ENCODE data around the gene CSMD2. TPM values are rescaled to one million over a fixed set of nuclear protein-coding genes. Genes with fewer than 3 reads are reported as not detected.

CSMD2 gene
- total RNA-seq, 1 experiment from 2014 or later: 13.2 TPM

DNA sequence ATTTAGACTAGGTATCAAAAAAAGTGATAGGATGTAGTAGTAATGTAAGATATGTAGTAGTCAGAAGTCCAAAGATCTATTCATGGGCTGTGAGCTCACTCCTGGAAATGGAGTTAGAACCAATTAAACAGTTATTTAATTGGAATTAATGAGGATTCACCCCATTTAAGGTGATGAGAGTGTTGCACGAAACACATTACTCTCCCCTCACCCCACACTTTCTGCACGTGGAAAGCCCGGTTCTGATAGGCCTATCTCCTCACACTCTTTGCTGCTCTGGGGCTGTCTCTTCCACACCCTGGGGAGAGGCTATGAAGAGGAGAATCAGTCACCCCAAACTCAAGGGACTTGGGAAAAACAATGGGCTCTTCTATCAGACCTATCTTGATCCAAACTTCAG lies 174.7 kb downstream of the CSMD2 start:
- POLR2A ChIA-PET: no interaction called here
- Mint-ChIP-seq H3K36me3 (no peaks in the 10 kb centered on the region), H3K27ac (no peak overlapping the region), H3K27me3 (ENCODE audit: low read depth) (no peaks in the 10 kb centered on the region), H3K4me1 (0 out of 2 replicates have a peak, but pooled peaks cover 4% of the 10 kb centered on the region), H3K9me3 (no peaks in the 10 kb centered on the region), H3K4me3 (no peak overlapping the region)
- ATAC-seq (no peak), DNase-seq (ENCODE audit: low spot score) (no peak)
- TF ChIP-seq TCF7 (CRISPR knock-in tag; IDR thresholded peaks at IDR 0.05; ENCODE audit: low read depth) (no peak), FOXJ3 (CRISPR knock-in tag; IDR thresholded peaks at IDR 0.05; ENCODE audit: borderline replicate concordance) (no peak), SOX15 (CRISPR knock-in tag; IDR thresholded peaks at IDR 0.05) (no peak), SMAD4 (CRISPR knock-in tag; IDR thresholded peaks at IDR 0.05) (no peak), MXD4 (CRISPR knock-in tag; IDR thresholded peaks at IDR 0.05; ENCODE audit: borderline replicate concordance) (no peak), ZNF416 (CRISPR knock-in tag; IDR thresholded peaks at IDR 0.05) (no peak), ATF1 (CRISPR knock-in tag; IDR thresholded peaks at IDR 0.05) (no peak), FOXK1 (CRISPR knock-in tag; IDR thresholded peaks at IDR 0.05) (no peak), KAT7 (CRISPR knock-in tag; IDR thresholded peaks at IDR 0.05; ENCODE audit: borderline replicate concordance) (no peak), JAZF1 (CRISPR knock-in tag; IDR thresholded peaks at IDR 0.05) (no peak), GRHL2 (CRISPR knock-in tag; IDR thresholded peaks at IDR 0.05; ENCODE audit: insufficient replicate concordance, severe bottlenecking) (no peak)
- TF ChIP-seq, protein P1, sequence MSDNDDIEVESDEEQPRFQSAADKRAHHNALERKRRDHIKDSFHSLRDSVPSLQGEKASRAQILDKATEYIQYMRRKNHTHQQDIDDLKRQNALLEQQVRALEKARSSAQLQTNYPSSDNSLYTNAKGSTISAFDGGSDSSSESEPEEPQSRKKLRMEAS (CRISPR knock-in tag; IDR thresholded peaks at IDR 0.05): no peak
- TF ChIP-seq, protein P2, sequence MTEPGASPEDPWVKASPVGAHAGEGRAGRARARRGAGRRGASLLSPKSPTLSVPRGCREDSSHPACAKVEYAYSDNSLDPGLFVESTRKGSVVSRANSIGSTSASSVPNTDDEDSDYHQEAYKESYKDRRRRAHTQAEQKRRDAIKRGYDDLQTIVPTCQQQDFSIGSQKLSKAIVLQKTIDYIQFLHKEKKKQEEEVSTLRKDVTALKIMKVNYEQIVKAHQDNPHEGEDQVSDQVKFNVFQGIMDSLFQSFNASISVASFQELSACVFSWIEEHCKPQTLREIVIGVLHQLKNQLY (CRISPR knock-in tag; IDR thresholded peaks at IDR 0.05): no peak
- TF ChIP-seq, protein P3, sequence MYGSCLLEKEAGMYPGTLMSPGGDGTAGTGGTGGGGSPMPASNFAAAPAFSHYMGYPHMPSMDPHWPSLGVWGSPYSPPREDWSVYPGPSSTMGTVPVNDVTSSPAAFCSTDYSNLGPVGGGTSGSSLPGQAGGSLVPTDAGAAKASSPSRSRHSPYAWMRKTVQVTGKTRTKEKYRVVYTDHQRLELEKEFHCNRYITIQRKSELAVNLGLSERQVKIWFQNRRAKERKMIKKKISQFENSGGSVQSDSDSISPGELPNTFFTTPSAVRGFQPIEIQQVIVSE (CRISPR knock-in tag; IDR thresholded peaks at IDR 0.05; ENCODE audit: borderline replicate concordance): no peak
- TF ChIP-seq, protein P4, sequence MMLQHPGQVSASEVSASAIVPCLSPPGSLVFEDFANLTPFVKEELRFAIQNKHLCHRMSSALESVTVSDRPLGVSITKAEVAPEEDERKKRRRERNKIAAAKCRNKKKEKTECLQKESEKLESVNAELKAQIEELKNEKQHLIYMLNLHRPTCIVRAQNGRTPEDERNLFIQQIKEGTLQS (CRISPR knock-in tag; conservative IDR thresholded peaks at IDR 0.05): no peak
- CTCF ChIA-PET: interaction anchor here (0.7 to 1.0 kb wide), 2 partner anchors 23 to 103 kb away, joined by 3 read pairs; no protein-coding TSS in a partner anchor

DNA sequence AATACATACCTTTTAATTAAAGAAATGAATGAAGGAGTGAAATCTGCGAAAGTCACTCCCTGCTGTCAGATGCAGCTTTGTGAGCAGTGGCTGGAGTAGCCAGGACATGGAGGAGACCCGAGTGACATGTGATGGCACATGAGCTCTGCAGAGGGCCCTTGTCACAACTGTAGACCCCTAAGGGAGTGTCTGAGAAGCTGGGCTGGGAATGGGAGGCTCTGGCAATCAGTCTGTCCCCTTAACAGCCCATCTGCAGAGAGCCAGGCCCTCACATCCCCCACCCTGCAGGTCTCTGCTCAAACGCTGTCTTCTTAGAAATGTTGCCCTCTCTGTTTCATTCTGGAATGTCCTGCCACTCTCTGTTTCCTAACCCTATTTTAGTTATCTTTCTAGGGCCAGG lies 176.9 kb downstream of the CSMD2 start:
- Mint-ChIP-seq H3K4me1 (0 out of 2 replicates have a peak, but pooled peaks cover 5% of the 10 kb centered on the region), H3K36me3 (no peaks in the 10 kb centered on the region), H3K9me3 (no peaks in the 10 kb centered on the region), H3K4me3 (no peak overlapping the region), H3K27ac (no peak overlapping the region), H3K27me3 (ENCODE audit: low read depth) (no peaks in the 10 kb centered on the region)
- TF ChIP-seq, protein P5, sequence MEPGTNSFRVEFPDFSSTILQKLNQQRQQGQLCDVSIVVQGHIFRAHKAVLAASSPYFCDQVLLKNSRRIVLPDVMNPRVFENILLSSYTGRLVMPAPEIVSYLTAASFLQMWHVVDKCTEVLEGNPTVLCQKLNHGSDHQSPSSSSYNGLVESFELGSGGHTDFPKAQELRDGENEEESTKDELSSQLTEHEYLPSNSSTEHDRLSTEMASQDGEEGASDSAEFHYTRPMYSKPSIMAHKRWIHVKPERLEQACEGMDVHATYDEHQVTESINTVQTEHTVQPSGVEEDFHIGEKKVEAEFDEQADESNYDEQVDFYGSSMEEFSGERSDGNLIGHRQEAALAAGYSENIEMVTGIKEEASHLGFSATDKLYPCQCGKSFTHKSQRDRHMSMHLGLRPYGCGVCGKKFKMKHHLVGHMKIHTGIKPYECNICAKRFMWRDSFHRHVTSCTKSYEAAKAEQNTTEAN (CRISPR knock-in tag; IDR thresholded peaks at IDR 0.05): no peak
- TF ChIP-seq, protein P6, sequence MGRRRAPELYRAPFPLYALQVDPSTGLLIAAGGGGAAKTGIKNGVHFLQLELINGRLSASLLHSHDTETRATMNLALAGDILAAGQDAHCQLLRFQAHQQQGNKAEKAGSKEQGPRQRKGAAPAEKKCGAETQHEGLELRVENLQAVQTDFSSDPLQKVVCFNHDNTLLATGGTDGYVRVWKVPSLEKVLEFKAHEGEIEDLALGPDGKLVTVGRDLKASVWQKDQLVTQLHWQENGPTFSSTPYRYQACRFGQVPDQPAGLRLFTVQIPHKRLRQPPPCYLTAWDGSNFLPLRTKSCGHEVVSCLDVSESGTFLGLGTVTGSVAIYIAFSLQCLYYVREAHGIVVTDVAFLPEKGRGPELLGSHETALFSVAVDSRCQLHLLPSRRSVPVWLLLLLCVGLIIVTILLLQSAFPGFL (CRISPR knock-in tag; IDR thresholded peaks at IDR 0.05; ENCODE audit: borderline replicate concordance): no peak
- TF ChIP-seq NFYB (CRISPR knock-in tag; conservative IDR thresholded peaks at IDR 0.05; ENCODE audit: low read depth) (no peak), ZNF219 (CRISPR knock-in tag; IDR thresholded peaks at IDR 0.05; ENCODE audit: borderline replicate concordance) (no peak)
- TF ChIP-seq, protein P7, sequence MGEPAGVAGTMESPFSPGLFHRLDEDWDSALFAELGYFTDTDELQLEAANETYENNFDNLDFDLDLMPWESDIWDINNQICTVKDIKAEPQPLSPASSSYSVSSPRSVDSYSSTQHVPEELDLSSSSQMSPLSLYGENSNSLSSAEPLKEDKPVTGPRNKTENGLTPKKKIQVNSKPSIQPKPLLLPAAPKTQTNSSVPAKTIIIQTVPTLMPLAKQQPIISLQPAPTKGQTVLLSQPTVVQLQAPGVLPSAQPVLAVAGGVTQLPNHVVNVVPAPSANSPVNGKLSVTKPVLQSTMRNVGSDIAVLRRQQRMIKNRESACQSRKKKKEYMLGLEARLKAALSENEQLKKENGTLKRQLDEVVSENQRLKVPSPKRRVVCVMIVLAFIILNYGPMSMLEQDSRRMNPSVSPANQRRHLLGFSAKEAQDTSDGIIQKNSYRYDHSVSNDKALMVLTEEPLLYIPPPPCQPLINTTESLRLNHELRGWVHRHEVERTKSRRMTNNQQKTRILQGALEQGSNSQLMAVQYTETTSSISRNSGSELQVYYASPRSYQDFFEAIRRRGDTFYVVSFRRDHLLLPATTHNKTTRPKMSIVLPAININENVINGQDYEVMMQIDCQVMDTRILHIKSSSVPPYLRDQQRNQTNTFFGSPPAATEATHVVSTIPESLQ (CRISPR knock-in tag; IDR thresholded peaks at IDR 0.05): no peak
- TF ChIP-seq, protein P8, sequence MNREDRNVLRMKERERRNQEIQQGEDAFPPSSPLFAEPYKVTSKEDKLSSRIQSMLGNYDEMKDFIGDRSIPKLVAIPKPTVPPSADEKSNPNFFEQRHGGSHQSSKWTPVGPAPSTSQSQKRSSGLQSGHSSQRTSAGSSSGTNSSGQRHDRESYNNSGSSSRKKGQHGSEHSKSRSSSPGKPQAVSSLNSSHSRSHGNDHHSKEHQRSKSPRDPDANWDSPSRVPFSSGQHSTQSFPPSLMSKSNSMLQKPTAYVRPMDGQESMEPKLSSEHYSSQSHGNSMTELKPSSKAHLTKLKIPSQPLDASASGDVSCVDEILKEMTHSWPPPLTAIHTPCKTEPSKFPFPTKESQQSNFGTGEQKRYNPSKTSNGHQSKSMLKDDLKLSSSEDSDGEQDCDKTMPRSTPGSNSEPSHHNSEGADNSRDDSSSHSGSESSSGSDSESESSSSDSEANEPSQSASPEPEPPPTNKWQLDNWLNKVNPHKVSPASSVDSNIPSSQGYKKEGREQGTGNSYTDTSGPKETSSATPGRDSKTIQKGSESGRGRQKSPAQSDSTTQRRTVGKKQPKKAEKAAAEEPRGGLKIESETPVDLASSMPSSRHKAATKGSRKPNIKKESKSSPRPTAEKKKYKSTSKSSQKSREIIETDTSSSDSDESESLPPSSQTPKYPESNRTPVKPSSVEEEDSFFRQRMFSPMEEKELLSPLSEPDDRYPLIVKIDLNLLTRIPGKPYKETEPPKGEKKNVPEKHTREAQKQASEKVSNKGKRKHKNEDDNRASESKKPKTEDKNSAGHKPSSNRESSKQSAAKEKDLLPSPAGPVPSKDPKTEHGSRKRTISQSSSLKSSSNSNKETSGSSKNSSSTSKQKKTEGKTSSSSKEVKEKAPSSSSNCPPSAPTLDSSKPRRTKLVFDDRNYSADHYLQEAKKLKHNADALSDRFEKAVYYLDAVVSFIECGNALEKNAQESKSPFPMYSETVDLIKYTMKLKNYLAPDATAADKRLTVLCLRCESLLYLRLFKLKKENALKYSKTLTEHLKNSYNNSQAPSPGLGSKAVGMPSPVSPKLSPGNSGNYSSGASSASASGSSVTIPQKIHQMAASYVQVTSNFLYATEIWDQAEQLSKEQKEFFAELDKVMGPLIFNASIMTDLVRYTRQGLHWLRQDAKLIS (CRISPR knock-in tag; IDR thresholded peaks at IDR 0.05; ENCODE audit: borderline replicate concordance): no peak
- CTCF ChIA-PET: interaction anchor here (6.1 kb wide), 1 partner anchor 26 kb away, joined by 26 read pairs; no protein-coding TSS in a partner anchor
- POLR2A ChIA-PET: no interaction called here
- no peak for DNase-seq (ENCODE audit: low spot score)
- ATAC-seq: no peak

All from WTC11 (cell line).